HG03469 (cell line): ENCODE measurements around the gene S100A11.

ENCODE experiments used
- ATAC-seq: cut with Tn5 transposase; IDR thresholded peaks from one replicate; pipeline ENCODE4 v1.9.1; 2021; ENCODE audit warnings: mild to moderate bottlenecking, moderate library complexity, moderate number of reproducible peaks; ENCODE audit not compliant: unreplicated experiment

S100A11 gene

GRCh38 chr1:152039886-152040285 lies 3.1 kb upstream of the S100A11 start:
- ATAC-seq: no peak

DNA sequence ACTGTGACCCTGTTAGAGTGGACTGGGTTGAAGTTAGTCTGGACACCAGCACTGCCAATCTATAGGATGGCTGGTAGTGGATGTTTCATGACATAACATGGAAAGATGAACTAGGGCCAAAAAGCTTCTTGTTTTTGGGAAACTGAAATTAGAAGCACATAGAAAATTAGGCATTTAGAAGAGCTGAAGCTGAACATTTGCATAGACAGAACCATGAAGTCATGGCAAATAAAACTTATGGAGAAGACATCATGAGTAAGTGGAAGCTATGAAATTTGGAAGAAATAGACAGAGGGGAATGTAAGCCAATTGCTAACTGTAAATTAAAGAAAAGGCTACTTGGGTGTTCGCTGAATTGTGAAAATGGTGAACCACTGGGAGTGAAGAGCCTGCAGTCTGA lies 2.7 kb upstream of the S100A11 start:
- ATAC-seq: no peak

DNA sequence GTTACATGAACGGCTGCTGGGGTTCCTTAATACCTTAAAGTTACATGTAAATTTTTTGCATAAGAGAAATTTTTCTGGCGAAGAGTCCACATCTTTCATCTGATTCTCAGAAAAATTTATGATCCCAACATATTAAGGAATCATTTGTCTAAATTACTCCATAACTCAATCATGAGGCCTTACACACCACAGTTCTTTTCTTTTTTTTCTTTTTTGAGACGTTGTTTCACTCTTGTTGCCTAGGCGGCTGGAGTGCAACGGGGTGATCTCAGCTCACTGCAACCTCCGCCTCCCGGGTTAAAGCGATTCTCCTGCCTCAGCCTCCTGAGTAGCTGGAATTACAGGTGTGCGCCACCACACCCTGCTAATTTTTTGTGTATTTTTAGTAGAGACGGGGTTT lies 2.1 kb upstream of the S100A11 start:
- no peak for ATAC-seq

GRCh38 chr1:152035539-152036266 lies 1.1 kb downstream of the S100A11 start:
- ATAC-seq: no peak

DNA sequence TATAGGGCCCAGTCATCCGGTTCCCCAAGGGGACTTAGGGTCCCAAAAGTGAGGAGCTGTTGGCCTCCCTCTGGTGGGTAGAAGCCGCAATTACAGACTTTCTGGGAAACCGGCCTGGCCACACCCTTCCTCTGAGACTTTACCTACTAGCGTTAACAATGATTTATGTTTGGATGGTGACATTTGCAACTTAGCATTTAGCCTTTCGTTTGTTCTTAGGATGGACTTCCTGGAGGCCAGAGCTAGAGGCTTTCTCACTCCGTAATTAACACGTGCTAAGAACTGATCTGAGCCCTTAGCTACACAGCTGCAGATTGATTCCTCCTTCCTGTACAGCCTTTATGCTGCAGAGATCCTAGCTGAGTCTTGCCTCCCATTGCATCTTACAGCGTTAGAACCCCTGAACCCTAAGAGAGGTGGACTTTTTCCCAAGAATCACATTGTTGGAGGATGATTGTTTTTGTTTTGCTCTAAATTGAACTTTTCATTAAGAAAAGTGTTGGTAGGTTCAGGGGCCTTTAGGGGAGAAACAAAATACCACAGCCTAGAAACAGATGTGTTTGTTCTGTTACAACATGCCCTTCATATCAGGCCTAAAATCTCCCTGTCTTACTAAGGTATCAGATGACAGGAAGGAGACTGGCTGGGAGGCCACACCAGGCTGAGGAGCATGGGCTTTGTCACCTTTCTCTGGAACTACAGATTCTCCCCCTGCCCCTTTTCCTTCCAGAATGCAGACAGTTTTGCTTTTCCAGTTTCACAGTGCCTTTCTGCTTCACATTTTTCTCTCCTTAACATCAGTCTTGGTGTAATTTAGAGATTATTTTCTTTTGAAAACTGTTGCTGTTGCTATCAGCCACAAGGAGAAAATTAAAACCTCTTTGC lies 1.9 kb downstream of the S100A11 start:
- ATAC-seq: no peak

- ATAC-seq: no peak
Observed at GRCh38 chr1:152034324-152034653, 2.5 kb downstream of the S100A11 start.

DNA sequence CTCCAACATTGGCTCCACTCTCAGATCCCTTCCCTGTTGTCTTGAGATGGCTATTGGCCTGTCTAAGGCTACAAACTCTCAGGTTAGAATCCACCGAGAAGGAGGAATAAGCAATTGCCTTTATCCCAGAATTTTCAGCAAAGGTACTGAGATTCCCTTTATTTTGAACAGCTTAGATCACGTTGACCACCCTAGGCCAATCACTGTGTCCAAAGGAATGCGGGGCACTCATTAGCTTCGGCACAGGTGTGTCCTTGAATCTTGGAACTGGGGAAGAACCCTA lies 6.9 kb downstream of the S100A11 start:
- ATAC-seq: no peak

DNA sequence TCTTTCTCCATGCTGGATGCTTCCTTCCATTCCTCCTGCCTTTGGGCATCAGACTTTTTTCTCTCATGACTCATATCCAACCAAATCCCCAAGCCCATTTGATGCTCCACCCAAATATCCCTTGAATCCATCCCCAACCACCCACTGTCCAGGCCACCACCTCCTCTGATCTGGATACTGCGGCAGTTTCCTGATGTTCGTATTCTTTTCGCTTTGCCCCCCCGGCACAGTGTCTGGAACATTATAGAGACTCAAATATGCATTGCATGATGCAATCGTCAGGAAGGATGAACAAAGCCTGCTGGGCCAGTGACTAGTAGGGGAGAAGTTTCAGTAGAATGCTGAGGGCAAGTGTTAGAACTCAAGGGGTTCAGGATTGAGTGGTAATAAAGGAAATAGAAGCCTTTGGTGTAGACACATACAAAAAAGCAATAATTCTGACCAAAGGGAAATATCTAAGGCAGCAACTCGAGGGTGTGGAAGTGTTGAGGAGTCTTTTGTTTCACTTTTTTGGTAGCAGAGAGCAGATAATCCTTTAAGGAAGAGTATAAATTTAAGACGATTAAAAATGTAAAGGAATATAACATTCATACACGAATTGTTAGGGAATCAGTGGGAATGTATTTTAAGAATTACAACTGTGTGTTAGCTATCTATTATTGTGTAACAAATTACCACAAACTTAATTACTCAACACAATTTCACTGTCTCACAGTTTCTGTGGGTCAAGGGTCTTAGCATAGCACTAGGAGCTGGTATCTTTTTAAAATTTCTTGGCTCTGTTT lies 7.5 kb downstream of the S100A11 start:
- no peak for ATAC-seq

GRCh38 chr1:152026895-152027294 lies 9.9 kb downstream of the S100A11 start:
- ATAC-seq: no peak

- no peak for ATAC-seq
Observed at GRCh38 chr1:152024223-152024622, 12.6 kb downstream of the S100A11 start.

DNA sequence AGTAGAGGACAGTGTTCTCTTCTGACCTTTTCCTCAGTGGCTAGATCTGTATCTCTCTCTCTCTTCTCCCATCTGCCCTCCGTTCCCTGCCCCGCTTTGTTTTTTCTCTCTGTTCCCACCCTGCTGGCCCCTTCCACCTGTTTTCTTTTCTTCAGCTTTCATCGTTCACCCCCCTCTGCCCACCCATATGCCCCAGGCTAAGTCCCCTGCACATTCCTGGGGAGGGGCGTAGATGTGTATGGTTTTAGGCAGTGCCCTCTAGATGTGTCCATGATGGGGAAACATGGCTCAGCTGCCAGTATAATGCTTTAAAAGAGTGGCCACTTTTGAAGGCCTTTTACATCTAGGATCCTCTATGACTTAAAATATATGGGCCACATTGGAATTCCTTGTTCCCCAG lies 13.6 kb downstream of the S100A11 start:
- ATAC-seq: no peak

DNA sequence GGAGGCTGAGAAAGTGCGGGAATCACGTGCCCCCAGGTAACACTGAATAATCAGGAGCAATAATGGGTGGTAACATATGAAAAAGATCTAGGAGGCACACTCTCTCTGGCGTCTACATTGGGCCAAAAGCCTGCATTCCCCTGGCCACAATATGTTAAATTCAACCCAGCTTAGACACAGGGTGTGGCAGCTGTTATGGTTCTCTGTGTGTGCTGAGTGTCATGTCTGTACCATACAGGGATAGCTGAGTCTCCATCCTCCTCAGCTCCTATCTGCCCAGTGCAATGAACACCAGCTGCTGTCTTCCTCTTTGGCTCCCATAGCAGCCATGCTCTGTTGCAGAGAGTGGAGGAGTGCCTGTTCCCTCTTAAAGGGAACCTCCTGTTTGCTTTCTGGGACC lies 14.3 kb downstream of the S100A11 start:
- no peak for ATAC-seq

GRCh38 chr1:152021569-152021968 lies 15.2 kb downstream of the S100A11 start:
- no peak for ATAC-seq

DNA sequence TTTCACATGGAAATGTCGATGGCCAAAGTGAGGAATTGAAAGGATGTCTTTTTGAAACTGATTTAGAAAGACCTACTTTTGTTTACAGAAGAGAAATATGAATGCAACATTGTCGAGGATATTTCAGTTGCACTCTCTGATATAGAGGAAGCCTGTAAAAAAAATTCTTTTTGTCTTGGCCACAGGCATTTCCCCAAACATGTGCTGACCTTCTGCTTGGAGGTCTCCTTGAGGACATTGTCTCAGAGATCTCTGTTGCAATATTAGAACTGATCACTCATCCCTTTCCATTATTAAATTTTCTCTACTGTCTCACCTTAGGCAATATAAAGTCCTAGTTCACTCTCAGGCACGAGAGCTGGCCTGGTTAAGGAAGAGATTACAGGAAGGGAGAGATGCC lies 16.0 kb downstream of the S100A11 start:
- ATAC-seq: no peak

- no peak for ATAC-seq
Observed at GRCh38 chr1:152018537-152018936, 18.3 kb downstream of the S100A11 start.

DNA sequence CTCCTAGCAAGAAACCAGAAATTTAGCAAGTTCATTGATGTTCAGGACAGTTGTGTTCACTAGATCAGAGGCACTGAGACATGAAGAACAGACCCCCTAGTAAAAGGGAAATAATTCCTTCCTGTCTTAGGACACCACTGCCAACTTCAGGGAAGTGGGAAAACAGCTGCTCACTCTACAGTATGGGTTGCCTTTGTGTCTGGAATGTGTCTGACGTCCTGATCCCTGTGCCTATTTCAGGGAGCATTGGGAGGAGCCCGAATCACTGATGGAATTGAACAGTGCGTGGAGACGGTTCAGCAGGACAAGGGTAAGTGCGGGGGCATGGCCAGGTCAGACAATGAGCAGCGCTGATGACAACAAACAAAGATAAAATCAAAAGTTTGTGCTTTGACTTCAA lies 21.0 kb downstream of the S100A11 start:
- ATAC-seq: no peak

- no peak for ATAC-seq
Observed at GRCh38 chr1:152014943-152015342, 21.9 kb downstream of the S100A11 start.

DNA sequence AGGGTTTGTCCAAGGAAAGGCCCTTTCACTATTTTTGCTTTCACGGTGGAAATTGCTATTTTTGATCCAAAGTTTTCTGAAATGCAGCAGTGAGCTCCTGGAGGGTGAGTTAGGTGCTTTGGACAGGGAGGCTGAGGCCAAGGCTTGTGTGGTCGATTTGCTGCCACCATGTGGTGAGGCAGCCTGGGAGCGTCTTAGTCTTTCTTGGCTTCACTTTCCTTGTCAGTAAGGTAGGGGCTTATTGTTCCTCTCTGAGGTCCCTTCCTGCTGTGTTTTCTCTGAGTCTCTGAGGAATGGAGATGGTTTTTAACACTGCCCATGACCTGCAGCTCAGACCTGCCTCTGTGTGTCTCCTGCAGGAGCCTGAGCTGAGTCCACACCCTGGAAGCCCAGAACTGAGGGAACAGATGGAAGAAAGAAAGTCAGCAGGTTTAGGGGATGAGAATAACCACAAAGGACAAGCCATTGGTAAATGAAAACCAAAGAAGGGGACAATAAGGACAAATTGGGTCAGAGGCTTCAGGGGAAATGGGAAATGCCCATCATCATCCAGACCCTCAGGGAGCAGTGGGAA lies 23.1 kb downstream of the S100A11 start:
- ATAC-seq: no peak

DNA sequence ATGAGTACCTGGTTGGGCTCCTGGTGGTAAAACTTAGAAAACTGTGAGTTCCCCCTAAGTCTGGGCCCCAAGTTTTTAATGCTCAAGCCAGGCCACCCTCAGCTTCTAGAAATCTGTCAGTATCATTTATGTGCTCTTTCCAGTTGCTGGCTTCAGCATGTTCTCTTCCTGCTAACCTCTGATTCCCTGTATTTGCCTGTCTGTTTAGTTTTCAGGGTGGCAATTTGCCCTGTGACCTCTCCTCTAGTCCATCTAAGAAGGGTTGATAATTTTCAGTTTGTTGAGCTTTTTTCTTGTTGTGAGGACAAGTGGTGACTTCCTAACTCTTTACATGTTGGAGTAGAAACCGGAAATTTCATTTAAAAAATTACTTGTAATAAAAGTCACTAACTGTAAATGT lies 27.1 kb downstream of the S100A11 start:
- no peak for ATAC-seq

GRCh38 chr1:152007047-152007446 lies 29.8 kb downstream of the S100A11 start:
- ATAC-seq: no peak

GRCh38 chr1:152005360-152005912 lies 31.4 kb downstream of the S100A11 start:
- no peak for ATAC-seq
